HG03469 (cell line): ENCODE data around the gene AP2A1.

ENCODE experiments used
- ATAC-seq: cut with Tn5 transposase; IDR thresholded peaks from one replicate; pipeline ENCODE4 v1.9.1; 2021; ENCODE audit warnings: mild to moderate bottlenecking, moderate library complexity, moderate number of reproducible peaks; ENCODE audit not compliant: unreplicated experiment

The AP2A1 gene

GRCh38 chr19:49836176-49837008 lies 69.6 kb downstream of the AP2A1 start:
- ATAC-seq: no peak

GRCh38 chr19:49837009-49837310 lies 70.2 kb downstream of the AP2A1 start:
- no peak for ATAC-seq

DNA sequence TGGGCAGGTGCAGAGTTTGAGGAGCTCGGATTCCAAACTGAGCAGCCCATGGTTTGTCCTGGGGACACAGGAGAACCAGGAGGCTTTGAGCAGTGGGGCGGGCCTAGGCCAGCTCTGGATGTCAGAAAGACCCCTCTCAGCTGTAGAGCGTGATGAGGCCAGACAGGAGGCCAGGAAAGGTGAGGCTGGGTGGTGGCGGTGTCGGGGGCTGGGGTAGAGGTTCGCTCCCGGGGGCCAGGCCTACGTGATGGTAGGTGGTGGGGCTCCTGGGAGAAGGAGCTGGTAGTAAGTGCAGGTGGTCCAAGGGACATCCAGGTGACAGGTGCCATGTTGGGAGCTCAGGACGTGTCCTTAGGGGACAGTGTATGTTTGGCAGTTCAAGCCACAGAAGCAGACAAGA lies 70.6 kb downstream of the AP2A1 start:
- ATAC-seq: no peak

- no peak for ATAC-seq
These were observed 72.2 kb downstream of the AP2A1 start for GRCh38 chr19:49838885-49839588.

GRCh38 chr19:49839713-49840112 lies 72.9 kb downstream of the AP2A1 start:
- ATAC-seq: no peak

DNA sequence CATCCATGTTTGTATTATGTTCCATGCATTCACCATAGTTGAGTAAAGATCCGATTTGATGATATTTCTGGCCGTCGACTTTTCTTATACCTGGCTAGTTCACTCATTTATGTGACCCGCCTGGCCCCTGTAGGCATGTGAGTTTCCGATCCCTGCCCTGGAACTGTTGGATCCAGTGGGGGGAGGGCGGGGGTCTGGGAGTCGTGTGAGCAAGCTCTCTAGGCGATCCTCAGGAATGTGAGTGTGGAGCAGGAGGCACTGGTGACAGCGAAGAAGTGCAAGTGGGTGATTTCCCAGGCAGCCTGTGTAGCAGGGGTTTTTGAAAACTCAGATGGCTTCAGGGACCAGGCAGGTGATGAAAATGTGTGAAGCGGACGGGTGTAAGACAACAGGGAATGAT lies 73.5 kb downstream of the AP2A1 start:
- ATAC-seq: no peak

DNA sequence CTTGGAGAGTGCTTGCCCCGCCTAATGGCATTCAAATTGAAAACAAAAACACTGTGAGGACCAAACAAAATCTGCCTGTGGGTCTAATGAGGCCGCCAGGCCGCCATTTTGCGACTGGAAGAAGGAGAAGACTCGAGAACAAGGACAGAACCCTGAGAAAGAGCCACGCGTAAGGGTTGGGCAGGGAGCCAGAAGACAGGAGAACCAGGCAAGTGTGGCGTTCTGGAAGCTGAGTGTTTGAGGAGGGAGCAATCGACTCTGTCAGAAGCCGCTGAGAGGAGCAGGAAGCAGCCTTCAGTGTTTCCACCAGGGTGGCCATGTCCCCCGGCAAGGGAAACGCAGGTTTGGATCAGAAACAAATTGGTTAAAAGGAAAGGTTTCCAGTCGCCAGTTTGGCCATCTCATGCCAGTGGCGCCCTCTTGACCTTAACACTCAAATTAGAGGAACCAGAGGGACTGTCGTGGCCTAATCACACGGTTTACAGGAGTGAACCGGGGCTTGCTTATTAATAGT lies 74.0 kb downstream of the AP2A1 start:
- ATAC-seq: no peak

DNA sequence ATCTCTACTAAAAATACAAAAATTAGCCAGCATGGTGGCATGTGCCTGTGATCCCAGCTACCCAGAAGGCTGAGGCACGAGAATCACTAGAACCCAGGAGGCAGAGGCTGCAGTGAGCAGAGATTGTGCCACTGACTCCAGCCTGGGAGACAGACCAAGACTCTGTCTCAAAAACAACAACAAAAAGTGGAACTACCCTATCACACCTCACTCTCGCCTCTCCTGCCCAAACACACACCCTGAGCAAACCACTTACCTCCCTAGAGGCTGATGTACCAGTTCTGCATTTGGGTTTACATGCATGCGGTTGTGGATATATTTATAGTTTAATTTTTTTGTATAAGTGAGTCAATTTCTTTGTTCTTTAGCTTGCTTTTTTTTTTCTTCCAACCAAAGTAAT lies 76.5 kb downstream of the AP2A1 start:
- ATAC-seq: no peak

DNA sequence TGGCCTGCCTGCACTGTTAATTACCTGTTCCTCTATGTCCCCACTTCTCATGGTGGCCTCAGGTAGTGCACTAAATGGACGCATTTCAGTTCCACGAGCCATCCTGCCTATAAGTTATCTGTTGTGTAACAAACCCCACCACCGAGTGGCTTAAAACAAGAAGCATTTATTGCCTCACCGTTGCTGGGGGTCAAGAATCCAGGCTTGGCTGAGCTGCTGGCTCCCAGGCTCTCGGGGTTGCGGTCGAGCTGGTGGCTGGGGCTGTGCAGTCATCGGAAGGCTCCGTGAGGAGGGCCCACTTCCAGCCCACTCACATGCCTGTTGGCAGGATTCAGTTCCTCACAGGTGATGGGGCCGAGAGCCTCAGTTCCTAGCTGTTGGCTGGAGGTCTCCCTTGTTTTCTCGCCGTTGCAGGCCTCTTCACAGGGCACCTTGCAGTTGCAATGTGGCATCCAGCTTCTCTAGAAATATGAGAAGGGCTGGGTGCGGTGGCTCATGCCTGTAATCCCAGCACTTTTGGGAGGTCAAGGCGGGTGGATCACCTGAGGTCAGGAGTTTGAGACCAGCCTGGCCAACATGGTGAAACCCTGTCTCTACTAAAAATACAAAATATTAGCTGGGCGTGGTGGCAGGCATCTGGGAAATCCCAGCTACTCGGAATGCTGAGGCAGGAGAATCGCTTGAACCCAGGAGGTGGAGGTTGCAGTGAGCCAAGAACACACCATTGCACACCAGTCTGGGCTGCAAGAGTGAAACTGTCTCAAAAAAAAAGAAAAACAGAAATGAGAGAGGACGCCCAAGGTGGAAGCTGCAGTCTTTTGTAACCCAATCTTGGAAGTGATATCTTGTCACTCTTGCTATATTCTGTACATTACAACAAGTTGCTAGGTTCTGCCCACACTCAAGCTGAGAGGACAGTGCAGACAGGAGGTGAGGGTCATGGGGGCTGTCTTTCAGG lies 77.6 kb downstream of the AP2A1 start:
- ATAC-seq: no peak

DNA sequence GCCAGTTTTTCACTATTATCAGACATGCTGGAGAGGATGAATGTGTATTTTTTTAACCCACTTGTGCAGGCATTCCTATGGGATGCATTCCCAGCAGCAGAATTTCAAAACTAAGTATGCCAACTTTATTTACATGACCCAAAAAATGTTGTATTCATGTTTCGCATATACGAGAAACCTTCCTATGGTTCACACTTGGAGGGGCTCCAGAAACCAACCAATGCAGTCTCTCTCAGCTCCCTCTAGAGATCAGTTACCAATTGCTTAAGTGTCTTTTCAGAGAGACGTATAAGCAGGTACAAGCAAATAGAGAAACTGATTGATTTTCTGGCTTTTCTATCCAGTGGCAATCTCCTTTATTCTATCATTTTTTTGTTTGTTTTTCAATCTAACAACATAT lies 78.6 kb downstream of the AP2A1 start:
- ATAC-seq: no peak

DNA sequence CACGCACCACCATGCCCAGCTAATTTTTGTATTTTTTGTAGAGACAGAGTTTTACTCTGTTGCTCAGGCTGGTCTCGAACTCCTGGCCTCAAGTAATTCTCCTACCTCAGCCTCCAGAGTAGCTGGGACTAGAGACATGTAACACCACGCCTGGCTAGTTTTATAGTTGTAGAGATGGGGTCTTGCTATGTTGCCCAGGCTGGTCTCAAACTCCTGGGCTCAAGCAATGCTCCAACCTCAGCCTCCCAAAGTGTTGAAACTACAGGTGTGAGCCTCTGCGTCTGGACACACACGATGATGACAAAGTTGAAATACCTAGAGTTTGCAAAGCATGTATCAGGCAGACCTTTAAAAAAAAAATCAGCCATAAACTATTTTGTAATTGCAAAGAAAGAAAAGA lies 79.6 kb downstream of the AP2A1 start:
- ATAC-seq: no peak

DNA sequence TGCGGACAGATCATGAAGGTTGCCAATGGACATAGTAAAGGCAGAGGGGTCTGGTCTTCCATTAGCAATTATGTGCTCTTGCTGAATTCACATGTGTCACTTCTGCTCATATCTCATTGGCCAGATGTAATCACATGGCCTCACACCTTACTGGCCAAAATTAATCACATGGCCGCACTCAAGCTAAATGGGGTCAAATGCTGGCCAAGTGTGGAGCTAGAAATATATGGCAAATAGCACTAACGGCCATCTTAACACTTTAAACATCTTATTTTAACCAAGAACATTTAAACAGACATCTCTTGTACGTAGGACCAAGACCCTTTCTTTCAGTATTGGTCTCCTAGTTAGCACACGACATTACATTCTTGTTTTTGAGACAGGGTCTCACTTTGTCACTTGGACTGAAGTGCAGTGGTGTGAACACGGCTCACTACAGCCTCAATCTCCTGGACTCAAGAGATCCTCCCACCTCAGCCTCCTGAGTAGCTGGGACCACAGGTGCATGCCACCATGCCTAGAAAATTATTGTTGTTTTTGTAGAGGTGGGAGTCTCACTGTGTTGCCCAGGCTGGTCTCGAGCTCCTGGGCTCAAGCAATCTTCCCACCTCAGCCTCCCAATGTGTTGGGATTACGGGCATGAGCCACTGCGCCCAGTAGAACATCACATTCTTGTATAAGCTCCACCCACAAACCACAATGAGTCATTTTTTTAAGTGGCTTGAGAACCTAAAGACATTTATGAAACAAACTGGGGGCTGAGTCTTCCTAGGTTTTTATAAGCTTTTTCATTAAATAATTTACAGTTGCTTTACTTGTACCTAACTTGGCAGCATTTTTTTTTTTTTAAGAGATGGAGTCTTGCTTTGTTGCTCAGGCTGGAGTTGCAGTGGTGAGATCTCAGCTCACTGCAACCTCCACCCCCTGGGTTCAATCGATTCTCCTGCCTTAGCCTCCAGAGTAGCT lies 81.2 kb downstream of the AP2A1 start:
- no peak for ATAC-seq

- ATAC-seq: no peak
These were observed 82.1 kb downstream of the AP2A1 start for GRCh38 chr19:49848938-49849337.

- no peak for ATAC-seq
These were observed 82.8 kb downstream of the AP2A1 start for GRCh38 chr19:49849433-49850220.

- peak; percentile 3 for ATAC-seq
These were observed 83.4 kb downstream of the AP2A1 start for GRCh38 chr19:49850221-49850486.

GRCh38 chr19:49850487-49851342 lies 83.9 kb downstream of the AP2A1 start, which contains the start of gene PTOV1:
PTOV1 (plus strand) TSS chr19:49851159.
- ATAC-seq: peak; percentile 34

GRCh38 chr19:49851456-49852259 lies 84.9 kb downstream of the AP2A1 start:
- no peak for ATAC-seq
